ENCODE data around the gene OCA2.

The OCA2 gene

GRCh38 chr15:27834684-27835083 is 264.4 kb downstream of the OCA2 start:
- DNase-seq, result no peak

- DNase-seq, result no peak
Measured at GRCh38 chr15:27833974-27834373, 265.1 kb downstream of the OCA2 start.

- no peak for DNase-seq
Measured at GRCh38 chr15:27833178-27833577, 265.9 kb downstream of the OCA2 start.

DNA sequence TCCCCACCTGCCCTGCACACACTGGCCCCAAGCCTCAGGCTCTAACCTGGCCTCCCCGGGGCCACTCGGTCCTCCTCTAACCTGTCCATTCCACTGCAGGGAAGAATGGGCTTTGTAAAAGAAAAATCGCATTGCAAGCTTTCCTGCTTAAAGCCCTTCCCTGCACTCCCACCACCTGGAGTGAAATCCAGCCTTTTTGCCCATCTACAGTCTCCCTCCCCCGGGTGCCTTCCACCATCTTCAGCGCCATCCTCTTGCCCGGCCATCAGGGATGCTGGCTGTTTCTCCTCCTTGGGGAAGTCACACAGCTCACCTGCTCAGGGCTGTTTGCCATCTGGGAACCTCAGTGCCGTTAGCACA is 266.9 kb downstream of the OCA2 start:
- no peak for DNase-seq

DNA sequence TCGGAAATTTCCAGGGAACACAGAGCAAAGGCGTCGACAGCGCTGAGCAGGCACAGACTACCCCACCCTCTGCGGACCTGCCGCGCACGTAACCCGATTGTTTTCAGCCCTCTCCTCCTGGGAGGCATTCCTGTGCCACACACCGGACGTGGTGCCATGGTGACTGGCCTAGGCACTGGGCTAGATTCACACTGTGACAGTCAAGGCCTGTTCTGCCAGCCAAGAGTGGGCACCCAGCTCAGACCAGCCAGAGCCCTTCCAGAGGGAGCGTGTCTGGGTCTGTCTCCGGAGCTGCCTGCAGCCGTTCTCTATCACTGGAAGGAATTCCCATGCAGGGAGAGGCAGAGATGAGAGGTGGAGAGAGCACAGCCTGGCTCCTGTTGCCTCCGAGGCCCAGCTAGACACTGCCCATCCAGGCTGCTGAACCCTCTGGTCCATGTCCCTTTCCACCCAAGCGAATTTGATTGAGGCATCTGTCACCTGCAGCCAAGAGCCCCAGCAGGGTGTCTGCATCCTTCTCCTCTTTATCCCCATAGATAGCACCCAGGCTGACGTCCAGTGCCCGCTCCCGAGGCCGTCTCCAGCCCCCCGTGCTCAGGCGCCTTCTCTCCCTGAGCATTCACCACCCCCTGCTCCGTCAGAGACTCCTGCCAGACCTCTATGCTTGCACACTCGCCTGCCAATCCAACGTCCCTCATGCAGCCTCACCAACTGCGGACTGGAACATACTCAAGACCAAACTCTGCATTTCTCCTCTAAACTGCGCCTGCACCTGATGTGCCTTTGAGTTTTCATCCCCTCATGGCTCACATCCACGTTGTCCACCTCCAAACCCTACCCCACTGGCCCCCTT is 267.5 kb downstream of the OCA2 start:
- no peak for DNase-seq

DNA sequence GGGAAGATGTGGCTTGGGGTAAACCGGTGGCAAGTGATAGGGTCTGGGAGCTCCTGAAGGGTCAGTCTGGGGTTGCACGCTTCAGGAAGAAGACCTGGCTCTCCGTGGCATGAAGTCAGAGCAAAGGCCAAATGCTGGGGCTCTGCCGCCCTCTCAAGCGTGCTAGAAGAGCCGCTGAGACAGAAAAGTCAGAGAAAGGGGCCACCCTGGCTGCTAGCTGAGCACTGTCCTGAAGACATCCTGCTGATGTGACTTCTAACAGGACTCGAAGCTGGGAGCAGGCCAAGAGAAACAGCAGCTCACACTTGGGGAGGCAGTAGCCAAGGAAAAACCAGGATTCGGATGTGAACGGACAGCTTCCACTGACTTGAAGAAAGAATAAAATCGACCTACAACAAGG is 270.4 kb downstream of the OCA2 start:
- DNase-seq, result no peak

DNA sequence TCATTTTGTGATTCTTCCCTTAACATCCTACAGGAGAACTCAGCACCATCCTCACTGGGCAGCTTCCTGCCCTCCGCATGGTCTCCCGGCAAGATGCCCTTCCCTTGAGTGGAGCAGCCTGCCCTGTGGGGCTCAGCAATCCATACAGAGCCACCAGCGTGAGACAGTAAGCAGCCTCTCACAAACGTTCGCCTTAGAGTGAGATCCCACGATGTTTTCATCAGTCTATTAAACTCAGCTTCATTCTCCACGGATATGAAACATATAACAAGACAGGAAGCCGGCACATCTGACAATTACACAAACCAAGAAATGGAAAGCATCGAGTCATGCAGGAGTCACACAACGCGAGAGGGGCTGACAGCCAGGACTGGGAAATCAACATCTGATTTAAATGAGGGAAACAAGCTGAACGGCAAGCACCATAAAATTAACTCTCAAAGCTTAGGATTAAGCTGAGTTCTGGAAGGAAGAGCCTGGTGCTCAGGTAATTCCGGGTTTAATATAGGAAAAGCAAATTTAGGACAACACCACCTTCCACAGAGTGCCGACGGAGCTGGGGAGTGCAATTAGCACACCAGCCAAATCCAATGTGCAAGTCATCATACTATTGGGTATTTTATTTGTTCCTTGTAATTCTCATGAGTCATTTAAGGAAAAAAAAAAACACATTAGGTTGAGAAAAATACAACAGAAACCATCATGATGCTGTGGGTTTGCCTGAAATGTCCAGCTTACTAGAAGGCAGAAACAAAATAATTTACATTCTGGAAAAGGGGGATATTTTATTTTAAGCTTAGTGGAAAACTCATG is 272.0 kb downstream of the OCA2 start:
- no peak for DNase-seq

DNA sequence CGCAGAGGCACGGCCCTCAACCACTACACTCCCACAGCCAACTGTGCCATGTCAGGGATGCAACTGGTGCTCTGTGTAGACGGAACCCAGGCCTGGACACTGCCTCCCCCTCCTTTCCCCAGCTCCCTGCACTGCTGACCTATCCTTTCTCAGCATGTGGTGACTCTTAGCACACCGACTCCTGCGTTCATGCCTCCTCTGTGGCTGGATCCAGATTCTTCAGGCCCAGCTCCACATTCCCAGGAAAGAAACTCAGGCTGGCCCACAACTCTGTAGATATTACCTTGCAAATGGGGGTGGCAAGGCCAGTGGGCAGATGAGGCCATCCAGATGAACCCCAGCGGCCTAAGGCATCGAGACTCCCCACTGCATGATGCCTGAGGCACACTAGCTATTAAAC is 272.7 kb downstream of the OCA2 start:
- DNase-seq, result no peak

- no peak for DNase-seq
Measured at GRCh38 chr15:27824841-27825422, 274.2 kb downstream of the OCA2 start.

GRCh38 chr15:27821273-27821672 is 277.8 kb downstream of the OCA2 start:
- no peak for DNase-seq

- no peak for DNase-seq
Measured at GRCh38 chr15:27820722-27821121, 278.4 kb downstream of the OCA2 start.

DNA sequence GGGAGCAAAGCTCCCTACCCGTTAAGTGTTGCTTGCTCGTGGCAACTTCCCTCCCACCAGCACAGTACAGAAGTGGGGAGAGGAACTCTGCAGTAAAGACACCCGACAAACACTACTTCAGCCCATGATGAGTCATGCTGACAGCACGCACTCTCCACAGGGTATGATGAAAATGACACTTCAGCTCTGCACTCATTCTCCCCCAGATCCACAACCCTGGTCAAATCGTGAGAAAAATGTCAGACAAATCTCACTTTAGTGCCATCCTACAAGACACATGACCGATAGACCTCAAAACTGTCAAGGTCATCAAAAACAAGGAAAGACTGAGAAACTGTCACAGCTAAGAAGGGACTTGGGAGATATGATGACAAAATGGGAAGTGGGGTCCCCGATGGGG is 278.9 kb downstream of the OCA2 start:
- no peak for DNase-seq

DNA sequence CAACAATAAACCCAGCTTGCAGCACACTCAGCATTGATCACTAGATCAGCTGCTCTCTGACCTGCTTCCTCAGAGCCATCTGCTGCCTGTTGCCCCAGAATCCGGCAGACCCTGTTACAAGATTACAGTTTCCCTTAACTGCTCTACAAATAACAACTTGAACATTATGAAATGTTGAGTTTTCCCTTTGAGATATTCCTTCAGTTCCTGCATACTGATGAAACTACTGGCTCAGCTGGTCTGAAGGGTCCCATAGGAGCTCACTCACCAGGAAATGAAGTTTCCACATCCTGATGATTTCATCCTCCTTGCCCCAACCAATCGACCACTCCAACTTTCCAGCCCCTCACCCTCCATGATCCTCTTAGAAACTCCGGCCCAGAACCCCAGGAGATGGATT is 281.9 kb downstream of the OCA2 start:
- no peak for DNase-seq

DNA sequence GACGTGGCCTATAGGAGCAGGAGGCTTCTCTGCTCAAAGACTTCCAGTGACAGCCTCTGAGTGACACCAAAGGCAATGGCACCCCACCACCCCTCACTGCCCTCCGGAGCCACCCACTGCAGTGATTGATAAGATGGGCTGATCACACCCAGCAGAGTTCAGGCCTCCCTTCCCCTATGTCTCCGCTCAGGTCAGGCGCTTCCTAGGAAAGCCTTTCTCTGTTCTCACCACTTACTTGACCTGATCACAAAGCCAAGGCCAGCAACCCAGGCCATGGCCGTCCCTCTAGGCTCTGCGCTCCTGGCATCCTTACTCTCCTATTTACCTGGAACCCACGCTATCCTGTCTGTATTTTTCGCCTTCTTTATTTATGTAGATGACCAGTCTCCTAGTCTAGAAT is 282.3 kb downstream of the OCA2 start:
- no peak for DNase-seq

DNA sequence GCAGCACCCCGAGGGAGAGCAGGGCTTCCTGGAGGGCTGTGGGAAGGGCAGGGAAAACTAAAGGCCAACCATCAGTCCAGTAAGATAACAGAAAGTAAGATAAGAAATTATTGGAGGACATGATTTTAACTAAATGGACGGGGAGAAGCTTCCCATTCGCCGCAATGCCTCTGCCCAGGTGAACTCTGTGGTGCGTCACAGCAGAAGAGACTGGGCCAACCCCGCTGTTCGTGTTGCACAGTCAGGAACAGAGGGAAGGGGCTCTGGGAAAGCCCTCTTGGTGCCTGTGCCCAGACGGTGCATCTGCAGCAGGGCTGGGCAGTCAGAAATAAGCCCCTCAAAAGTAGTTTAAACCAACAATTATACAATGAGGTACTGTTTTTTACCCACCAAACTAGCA is 284.1 kb downstream of the OCA2 start:
- no peak for DNase-seq

DNA sequence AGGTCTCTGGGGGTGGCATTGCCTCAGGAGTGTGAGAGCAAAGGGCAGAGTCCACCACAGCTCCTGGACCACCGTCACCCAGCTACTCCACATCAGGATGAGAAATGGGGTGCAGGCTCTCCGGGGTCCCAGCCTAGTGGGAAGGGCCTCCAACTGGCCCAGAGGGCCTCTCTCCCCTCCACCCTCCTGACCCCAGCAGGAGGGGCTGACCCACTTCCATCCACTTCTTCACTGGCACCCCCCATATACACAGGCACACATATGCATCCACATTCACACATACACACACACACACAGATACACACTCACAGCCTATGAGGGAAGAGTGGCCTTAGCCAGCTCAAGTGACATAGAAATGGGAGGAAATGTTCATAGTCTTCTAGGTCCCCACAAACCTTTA is 286.0 kb downstream of the OCA2 start:
- DNase-seq, result no peak

- no peak for DNase-seq
Measured at GRCh38 chr15:27808182-27808581, 290.9 kb downstream of the OCA2 start.

GRCh38 chr15:27807335-27807734 is 291.8 kb downstream of the OCA2 start:
- no peak for DNase-seq

DNA sequence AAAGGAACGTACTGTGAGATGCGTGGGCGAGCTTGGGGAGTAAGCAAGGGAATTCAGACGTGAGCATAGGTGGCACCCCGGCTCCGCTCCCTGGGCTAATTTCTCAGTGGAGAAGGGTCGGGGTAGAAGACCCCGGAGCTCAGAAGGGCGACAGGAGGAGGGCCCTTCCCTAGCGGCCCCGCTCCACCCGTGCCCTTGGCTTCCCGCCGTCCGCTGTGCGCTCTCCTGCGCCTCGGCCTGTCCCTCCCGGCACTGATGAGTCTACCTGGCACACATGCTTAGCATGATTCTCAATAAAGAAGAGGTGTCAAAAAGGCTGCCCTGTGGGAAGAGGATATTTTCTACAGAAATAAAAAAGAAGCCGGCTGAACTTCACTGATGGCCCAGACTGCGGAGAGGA is 292.7 kb downstream of the OCA2 start:
- no peak for DNase-seq

DNA sequence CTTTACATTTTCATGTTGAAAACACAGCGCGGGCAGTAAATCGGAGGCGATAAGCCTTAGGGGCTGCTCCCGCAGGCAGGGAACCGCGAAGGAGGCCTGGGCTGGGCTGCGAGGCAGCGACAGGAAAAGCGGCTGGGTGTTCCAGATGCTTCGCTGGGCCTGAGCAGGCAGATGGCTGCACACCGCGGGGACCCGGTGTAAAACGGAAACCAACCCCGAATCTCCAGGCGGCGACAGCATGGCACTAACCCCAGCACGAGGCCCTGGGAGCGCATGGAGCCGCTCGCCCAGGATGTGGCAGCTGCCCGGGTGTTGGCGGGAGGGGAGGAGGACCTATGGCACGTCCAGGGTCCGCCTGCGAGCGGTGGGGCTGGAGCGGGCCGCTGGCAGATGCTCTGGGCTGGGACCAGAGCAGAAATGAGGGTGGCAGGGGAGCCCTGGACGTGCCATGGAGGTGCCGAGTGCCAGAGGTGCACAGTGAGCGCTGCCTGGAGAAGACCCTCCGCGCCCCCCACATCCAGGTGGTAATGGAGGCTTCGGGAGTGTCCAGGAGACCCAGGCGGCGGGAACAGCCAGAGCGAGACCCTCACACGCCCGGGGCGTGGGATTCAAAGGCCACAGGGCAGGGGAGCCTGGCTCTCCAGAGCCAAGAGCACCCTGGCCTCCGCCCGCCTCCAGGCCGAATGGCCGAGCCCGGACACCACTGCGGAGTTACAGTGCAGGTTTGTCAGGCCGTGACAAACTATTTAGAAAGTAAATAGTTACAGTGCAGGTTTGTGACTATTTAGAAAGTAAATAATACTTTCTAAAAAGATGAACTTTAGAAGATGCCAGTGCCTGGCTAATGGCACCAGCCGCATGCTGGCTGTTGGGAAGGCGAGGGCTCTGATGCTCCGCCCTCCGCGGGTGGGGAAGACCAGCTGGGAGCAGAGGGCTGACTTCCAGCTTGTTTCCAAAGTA is 293.6 kb downstream of the OCA2 start:
- no peak for DNase-seq

DNA sequence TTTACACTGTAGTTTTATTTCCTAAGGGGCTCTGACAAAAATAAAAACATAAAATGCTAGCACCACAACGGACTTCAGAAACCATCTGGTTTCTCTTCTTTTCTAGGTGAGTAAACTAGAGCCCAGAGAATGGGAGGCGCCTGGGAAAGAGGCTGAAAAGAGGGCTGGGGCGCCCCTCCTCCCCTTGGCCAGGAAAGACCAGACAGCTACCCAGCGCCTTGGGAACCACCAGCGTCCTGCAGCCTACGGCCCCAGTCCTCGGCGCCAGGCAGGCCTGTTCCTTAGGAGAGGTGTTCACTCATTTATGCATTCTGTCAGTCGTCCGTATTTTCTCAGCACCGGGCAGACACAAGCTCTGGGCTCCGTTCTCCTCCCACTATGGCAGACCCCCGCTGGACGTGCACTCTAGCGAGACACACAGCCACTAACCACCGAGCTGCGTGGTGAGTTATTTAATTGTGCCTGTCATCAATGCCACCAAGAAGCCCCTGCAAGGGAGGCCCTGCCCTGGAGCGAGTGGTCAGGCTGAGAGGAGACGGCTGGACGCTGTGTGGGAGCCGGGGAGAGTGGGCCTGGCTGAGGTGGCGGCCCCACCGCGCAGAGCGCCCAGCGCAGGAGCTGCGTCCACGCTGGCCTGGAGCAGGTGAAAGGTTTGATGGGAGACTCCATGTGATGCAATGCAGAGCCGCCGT is 294.4 kb downstream of the OCA2 start:
- DNase-seq, result no peak

DNA sequence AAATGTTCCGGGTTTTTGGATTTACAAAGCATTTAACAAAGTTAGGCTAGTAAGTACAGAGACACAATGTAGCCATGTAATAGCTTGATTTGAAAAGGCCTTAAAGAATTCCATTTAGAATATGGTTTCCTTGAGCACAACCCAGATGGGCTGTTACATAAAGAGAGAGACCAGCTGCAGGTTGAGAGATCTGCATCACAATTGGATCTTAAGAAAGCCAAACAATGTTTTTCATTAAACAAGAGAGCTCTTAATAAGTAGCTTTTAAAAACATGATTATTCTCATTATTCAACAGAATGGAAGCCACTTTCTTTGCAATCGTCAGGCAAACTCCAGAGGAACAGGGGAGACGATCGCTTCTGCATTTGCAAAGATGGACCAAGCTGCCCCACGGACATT is 300.3 kb downstream of the OCA2 start:
- no peak for DNase-seq

All from activated naive CD4-positive, alpha-beta T cell treated with Interleukin-2 at 50 U/mL for 16 hours (primary cell).